Measurements from ENCODE around the gene OR1L8. TPM values are rescaled to one million over a fixed set of nuclear protein-coding genes. Genes with fewer than 3 reads are reported as not detected.

Gene OR1L8
- total RNA-seq, 6 donors from 2014 or later, result 0.17 to 0.76 (median 0.31) TPM; not detected in 3

DNA sequence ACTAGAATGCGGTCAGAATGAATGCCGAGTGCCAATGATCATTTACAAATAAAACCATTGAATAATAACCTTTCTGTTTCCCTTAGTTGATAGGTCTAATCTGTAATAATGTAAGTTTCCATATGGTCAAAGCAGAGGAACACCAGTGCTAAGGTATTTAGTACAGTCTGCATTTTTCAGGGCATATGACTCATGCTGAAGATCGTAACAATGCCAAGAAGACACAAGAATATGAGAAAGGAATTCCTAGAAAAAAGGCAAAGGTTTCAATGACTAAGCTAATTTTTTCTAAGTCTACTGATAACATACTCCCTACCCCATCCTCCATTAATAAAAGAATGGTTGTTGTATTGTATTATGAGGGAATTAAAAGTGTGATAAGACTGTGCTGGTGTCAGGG lies 2.8 kb downstream of the OR1L8 start:
- TF ChIP-seq CTCF (IDR thresholded peaks at IDR 0.05), result no peak
- TF ChIP-seq POLR2A (IDR thresholded peaks at IDR 0.05), result no peak
- no peak for TF ChIP-seq EP300 (IDR thresholded peaks at IDR 0.05)
- no peak for TF ChIP-seq POLR2AphosphoS5 (IDR thresholded peaks at IDR 0.05)
- Histone ChIP-seq H3K9me3 (no peaks in the 10 kb centered on the region), H3K27ac (no peak overlapping the region), H3K27me3 (no peaks in the 10 kb centered on the region), H3K36me3 (no peaks in the 10 kb centered on the region), H3K4me1 (no peaks in the 10 kb centered on the region), H3K4me3 (no peak overlapping the region)
- ATAC-seq (ENCODE audit: low FRiP score in 2 of 2) (no peak), DNase-seq (no peak)
- 82 to 91% methylated on average over 3 of the region's 3 CpGs for WGBS, 2 donors

DNA sequence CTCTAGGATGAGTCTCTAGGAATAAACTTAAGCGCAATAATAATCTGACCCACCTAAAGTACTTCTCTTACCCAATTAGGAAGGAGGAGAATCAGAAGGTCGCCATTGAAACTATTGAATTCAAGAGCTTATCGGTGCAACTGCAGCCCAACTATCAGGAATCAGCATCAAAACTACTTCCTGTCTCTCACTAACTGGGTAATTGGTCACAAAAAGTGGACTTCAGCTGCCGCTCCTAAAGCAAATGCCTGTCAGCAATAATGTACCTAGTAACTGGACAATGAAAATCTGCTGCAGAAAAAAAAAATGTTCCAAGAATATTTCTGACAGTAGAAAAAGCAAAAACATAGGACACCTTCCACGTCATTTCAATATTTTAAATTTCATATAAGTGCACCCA lies 3.3 kb downstream of the OR1L8 start:
- DNase-seq (no peak), ATAC-seq (ENCODE audit: low FRiP score in 2 of 2) (no peak)
- Histone ChIP-seq H3K4me3 (no peak overlapping the region), H3K9me3 (no peaks in the 10 kb centered on the region), H3K4me1 (no peaks in the 10 kb centered on the region), H3K27ac (no peak overlapping the region), H3K36me3 (no peaks in the 10 kb centered on the region), H3K27me3 (no peaks in the 10 kb centered on the region)
- TF ChIP-seq EP300 (IDR thresholded peaks at IDR 0.05) (no peak), POLR2A (IDR thresholded peaks at IDR 0.05) (no peak), POLR2AphosphoS5 (IDR thresholded peaks at IDR 0.05) (no peak), CTCF (IDR thresholded peaks at IDR 0.05) (no peak)
- WGBS, 2 donors, result 79 to 86% methylated on average over 5 of the region's 5 CpGs

DNA sequence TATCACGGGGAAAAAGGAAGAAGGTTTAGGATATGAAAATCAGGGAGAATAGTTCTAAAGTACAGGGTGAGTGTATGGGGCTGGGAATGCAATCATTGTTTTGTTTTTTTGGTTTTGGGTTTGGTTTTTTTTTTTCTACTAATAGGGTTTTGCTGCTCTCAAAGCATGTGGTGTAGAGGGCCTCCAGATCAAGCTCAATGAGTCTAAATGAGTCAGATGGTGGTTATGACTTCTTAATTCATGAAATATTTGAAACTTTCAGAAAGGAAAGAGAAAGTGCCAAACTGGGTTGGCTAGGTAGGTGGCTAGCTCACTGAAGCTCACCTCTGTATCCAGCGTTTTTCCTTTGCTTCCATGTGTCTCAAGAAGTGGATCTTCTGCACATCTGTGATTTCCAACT lies 10.7 kb downstream of the OR1L8 start:
- Histone ChIP-seq H3K27me3 (no peaks in the 10 kb centered on the region), H3K27ac (no peak overlapping the region), H3K9me3 (no peaks in the 10 kb centered on the region), H3K4me1 (no peaks in the 10 kb centered on the region), H3K4me3 (no peak overlapping the region), H3K36me3 (no peaks in the 10 kb centered on the region)
- WGBS, 2 donors, result 84 to 86% methylated on average over 2 of the region's 2 CpGs
- DNase-seq (no peak), ATAC-seq (ENCODE audit: low FRiP score in 2 of 2) (no peak)
- no peak for TF ChIP-seq POLR2A (IDR thresholded peaks at IDR 0.05)
- no peak for TF ChIP-seq CTCF (IDR thresholded peaks at IDR 0.05)
- no peak for TF ChIP-seq POLR2AphosphoS5 (IDR thresholded peaks at IDR 0.05)
- TF ChIP-seq EP300 (IDR thresholded peaks at IDR 0.05), result no peak

DNA sequence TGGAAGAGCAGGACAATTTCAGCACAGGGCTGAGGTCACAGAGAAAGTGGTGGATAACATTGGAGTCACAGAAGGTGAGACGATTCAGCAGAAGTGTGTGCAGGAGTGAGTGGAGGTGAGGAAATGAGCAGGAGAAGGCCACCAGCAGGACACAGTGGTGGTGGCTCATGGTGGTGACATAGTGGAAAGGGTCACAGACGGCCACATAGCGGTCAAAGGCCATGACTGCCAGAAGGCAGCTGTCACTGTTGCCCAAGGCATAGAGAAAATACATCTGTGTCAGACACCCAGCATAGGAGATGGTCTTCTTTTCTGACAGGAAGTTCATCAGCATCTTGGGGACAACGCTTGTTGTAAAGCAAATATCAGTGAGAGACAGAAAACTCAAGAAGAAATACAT lies 15.3 kb downstream of the OR1L8 start:
- TF ChIP-seq POLR2AphosphoS5 (IDR thresholded peaks at IDR 0.05) (no peak), EP300 (IDR thresholded peaks at IDR 0.05) (no peak), POLR2A (IDR thresholded peaks at IDR 0.05) (no peak), CTCF (IDR thresholded peaks at IDR 0.05) (no peak)
- DNase-seq, result no peak
- H3K9me3 ChIP-seq, result peaks cover 0 to 5% (median 0%) of the 10 kb centered on the region in 4 donors
- no peaks in the 10 kb centered on the region for H3K27me3 ChIP-seq
- H3K27ac ChIP-seq, result no peak overlapping the region
- no peak overlapping the region for H3K4me3 ChIP-seq
- no peaks in the 10 kb centered on the region for H3K36me3 ChIP-seq
- WGBS, 2 donors, result 94 to 98% methylated on average over 4 of the region's 4 CpGs
- H3K4me1 ChIP-seq, result no peaks in the 10 kb centered on the region
- no peak for ATAC-seq (ENCODE audit: low FRiP score in 2 of 2)

- DNase-seq (no peak), ATAC-seq (ENCODE audit: low FRiP score in 2 of 2) (no peak)
- 41 to 60% methylated on average over 3 to 6 of the region's 9 CpGs for WGBS, 2 donors
- H3K27ac ChIP-seq, result no peak overlapping the region
- H3K27me3 ChIP-seq, result no peaks in the 10 kb centered on the region
- H3K4me1 ChIP-seq, result no peaks in the 10 kb centered on the region
- peaks cover 0 to 5% (median 0%) of the 10 kb centered on the region in 4 donors for H3K9me3 ChIP-seq
- no peak overlapping the region for H3K4me3 ChIP-seq
- no peaks in the 10 kb centered on the region for H3K36me3 ChIP-seq
- TF ChIP-seq POLR2AphosphoS5 (IDR thresholded peaks at IDR 0.05), result no peak
- no peak for TF ChIP-seq POLR2A (IDR thresholded peaks at IDR 0.05)
- TF ChIP-seq CTCF (IDR thresholded peaks at IDR 0.05), result no peak
- no peak for TF ChIP-seq EP300 (IDR thresholded peaks at IDR 0.05)
These were observed 20.9 kb downstream of the OR1L8 start for GRCh38 chr9:122562134-122562760.
